HepG2 (cell line): ENCODE data around the gene BRIP1. TPM values are rescaled to one million over a fixed set of nuclear protein-coding genes. Genes with fewer than 3 reads are reported as not detected.

ENCODE experiments used
- EED ChIP-seq: sonication (generic); formaldehyde crosslinking; IDR thresholded peaks from 2 replicates; pipeline ENCODE4 v1.5.0; 2020; ENCODE audit warnings: mild to moderate bottlenecking, missing genetic modification reagents
- IKZF1 ChIP-seq: fragments of 450-650 bp; IDR thresholded peaks from 2 replicates; pipeline ENCODE4 v1.7.1; 2016
- IKZF5 ChIP-seq: IDR thresholded peaks from 2 replicates; pipeline ENCODE4 v1.6.1; 2018; ENCODE audit warnings: missing genetic modification reagents, mild to moderate bottlenecking, missing compliant biosample characterization
- MEF2D ChIP-seq: sonication (generic); formaldehyde crosslinking; IDR thresholded peaks from 2 replicates; pipeline ENCODE4 v1.5.1; 2020; ENCODE audit warnings: mild to moderate bottlenecking, missing genetic modification reagents
- MTF1 ChIP-seq: sonication (generic); formaldehyde crosslinking; IDR thresholded peaks from 2 replicates; pipeline ENCODE4 v1.5.0; 2020; ENCODE audit warnings: missing genetic modification reagents
- MXI1 ChIP-seq: IDR thresholded peaks from 3 replicates; pipeline ENCODE4 v1.6.1; 2012; ENCODE audit warnings: low read depth, low read length, inconsistent platforms, borderline replicate concordance
- NRL ChIP-seq: sonication (generic); formaldehyde crosslinking; IDR thresholded peaks from 2 replicates; pipeline ENCODE4 v1.5.0; 2020; ENCODE audit warnings: missing genetic modification reagents, mild to moderate bottlenecking, moderate library complexity, borderline replicate concordance
- TEAD3 ChIP-seq: optimal IDR thresholded peaks from 2 replicates; pipeline ENCODE3; 2016; ENCODE audit warnings: borderline replicate concordance
- ZBED4 ChIP-seq: sonication (generic); formaldehyde crosslinking; IDR thresholded peaks from 2 replicates; pipeline ENCODE4 v1.4.0; 2020; ENCODE audit warnings: missing genetic modification reagents, borderline replicate concordance
- ZBTB20 ChIP-seq: sonication (generic); formaldehyde crosslinking; IDR thresholded peaks from 2 replicates; pipeline ENCODE4 v1.8.1; 2023; ENCODE audit warnings: missing genetic modification reagents, low read depth, mild to moderate bottlenecking, borderline replicate concordance
- ZNF12 ChIP-seq: sonication (generic); formaldehyde crosslinking; IDR thresholded peaks from 2 replicates; pipeline ENCODE4 v1.5.0; 2020; ENCODE audit warnings: missing genetic modification reagents
- ZNF275 ChIP-seq: sonication (generic); formaldehyde crosslinking; IDR thresholded peaks from 2 replicates; pipeline ENCODE4 v1.8.0; 2022; ENCODE audit warnings: missing genetic modification reagents, mild to moderate bottlenecking, inconsistent platforms, borderline replicate concordance
- ZNF343 ChIP-seq: sonication (generic); formaldehyde crosslinking; IDR thresholded peaks from 2 replicates; pipeline ENCODE4 v1.4.0; 2020; ENCODE audit warnings: mild to moderate bottlenecking, missing genetic modification reagents
- ZNF367 ChIP-seq: sonication (generic); formaldehyde crosslinking; IDR thresholded peaks from 2 replicates; pipeline ENCODE4 v1.4.0; 2020; ENCODE audit warnings: missing genetic modification reagents, borderline replicate concordance
- ZNF674 ChIP-seq: sonication (generic); formaldehyde crosslinking; IDR thresholded peaks from 2 replicates; pipeline ENCODE4 v1.5.0; 2020; ENCODE audit warnings: low read depth, mild to moderate bottlenecking, missing genetic modification reagents
- polyA plus RNA-seq, 8 experiments: library from polyadenylated mRNA; depleted of rRNA in 3 of 8; stranded (reverse) in 7 of 8; unstranded in 1 of 8; fragments of >200 nt; fragmentation: Illumina TruSeq in 4 of 8; extraction: Trizol in 4 of 8; gene quantifications; 2 replicates each; pipeline versions ENCODE4 v1.2.1 to v1.2.3, GENCODE V29; 2011 to 2016; ENCODE audit warnings: low read depth in 4 of 8, missing spikeins in 1 of 8, mixed read lengths in 1 of 8; ENCODE audit not compliant: insufficient read depth in 1 of 8
- total RNA-seq, 5 experiments: library from RNA; depleted of rRNA; stranded (reverse); fragments of >200 nt; fragmentation: Illumina TruSeq; extraction: Trizol; gene quantifications; 2 replicates each; pipeline ENCODE4 v1.2.3, GENCODE V29; 2016; ENCODE audit warnings: low read depth in 1 of 5
- TF ChIP-seq, protein P1 (sequence below): sonication (generic); formaldehyde crosslinking; IDR thresholded peaks from 2 replicates; pipeline ENCODE4 v1.8.0; 2022; ENCODE audit warnings: low read depth, missing genetic modification reagents
- TF ChIP-seq, protein P2 (sequence below): sonication (generic); formaldehyde crosslinking; IDR thresholded peaks from 2 replicates; pipeline ENCODE4 v1.4.0; 2020; ENCODE audit warnings: missing genetic modification reagents, mild to moderate bottlenecking, borderline replicate concordance

The BRIP1 gene
- total and polyA plus RNA-seq, 2 of the 13 experiments (the other 11 are each of a cell fraction or from before 2014, with no cell fraction given), result 3.8 to 27.7 TPM

DNA sequence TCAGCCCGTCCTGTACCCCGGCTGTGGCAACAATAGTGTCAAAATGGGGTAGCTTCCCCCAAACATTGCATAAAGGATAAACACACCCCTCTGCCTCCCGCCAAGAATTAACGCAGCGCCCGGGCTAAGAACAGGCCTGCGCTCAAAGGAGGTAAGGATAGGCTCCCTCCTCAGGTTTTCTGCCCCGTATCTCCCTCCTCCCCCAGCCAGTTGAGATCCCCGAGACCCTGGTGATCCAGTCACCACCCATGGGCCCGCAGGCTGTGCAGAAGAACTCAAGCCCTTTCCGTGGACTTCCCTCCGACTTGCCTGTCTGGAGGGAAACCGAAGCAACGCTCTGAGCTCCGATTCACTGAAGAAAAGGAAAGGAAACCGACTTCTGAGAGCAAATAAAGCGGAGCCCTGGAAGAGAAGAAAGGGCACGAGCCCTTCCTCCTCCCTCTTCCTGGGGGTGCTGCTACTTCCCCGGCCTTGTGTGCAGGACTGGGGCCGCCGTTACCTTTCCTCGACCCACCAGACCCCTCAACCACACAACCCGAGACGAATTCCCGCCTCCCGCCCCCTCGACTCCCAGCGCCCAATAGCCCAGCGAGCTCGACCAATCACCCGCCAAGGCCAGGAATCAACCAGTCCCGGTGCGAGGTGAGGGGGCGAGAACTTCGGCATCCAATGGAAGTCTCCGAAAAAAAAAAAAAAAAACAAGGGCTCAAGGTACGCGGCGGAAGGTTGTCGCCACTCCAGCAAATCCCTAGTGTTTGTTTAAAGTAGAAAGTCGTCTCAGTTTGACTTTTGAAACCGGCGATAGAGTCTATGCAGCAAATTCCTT lies at the start of gene BRIP1 (continued):
- no peak for TF ChIP-seq EED (CRISPR knock-in tag)
- peak; percentile 43; the same call in 1 of the 2 replicates for TF ChIP-seq ZNF343 (CRISPR knock-in tag)
- TF ChIP-seq ZNF275 (CRISPR knock-in tag), result no peak
- no peak for TF ChIP-seq ZNF674 (CRISPR knock-in tag)
- TF ChIP-seq ZBTB20 (CRISPR knock-in tag), result 0 out of 2 replicates have a peak, but pooled peaks have one; percentile 45
- peak; percentile 30 for TF ChIP-seq TEAD3 (CRISPR knock-in tag)
- no peak for TF ChIP-seq ZNF12 (CRISPR knock-in tag)
- no peak; the same call in 1 of the 2 replicates for TF ChIP-seq ZBED4 (CRISPR knock-in tag)
- no peak for TF ChIP-seq MTF1 (CRISPR knock-in tag)
- TF ChIP-seq, protein P1, sequence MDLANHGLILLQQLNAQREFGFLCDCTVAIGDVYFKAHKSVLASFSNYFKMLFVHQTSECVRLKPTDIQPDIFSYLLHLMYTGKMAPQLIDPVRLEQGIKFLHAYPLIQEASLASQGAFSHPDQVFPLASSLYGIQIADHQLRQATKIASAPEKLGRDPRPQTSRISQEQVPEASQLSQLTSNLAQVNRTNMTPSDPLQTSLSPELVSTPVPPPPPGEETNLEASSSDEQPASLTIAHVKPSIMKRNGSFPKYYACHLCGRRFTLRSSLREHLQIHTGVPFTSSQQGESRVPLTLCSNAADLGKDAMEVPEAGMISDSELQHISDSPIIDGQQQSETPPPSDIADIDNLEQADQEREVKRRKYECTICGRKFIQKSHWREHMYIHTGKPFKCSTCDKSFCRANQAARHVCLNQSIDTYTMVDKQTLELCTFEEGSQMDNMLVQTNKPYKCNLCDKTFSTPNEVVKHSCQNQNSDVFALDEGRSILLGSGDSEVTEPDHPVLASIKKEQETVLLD, result peak; percentile 41; the same call in 1 of the 2 replicates
- no peak; the same call in 1 of the 2 replicates for TF ChIP-seq NRL (CRISPR knock-in tag)
- TF ChIP-seq MXI1, result peak; percentile 75; the same call in 1 of the 3 replicates
- TF ChIP-seq, protein P2, sequence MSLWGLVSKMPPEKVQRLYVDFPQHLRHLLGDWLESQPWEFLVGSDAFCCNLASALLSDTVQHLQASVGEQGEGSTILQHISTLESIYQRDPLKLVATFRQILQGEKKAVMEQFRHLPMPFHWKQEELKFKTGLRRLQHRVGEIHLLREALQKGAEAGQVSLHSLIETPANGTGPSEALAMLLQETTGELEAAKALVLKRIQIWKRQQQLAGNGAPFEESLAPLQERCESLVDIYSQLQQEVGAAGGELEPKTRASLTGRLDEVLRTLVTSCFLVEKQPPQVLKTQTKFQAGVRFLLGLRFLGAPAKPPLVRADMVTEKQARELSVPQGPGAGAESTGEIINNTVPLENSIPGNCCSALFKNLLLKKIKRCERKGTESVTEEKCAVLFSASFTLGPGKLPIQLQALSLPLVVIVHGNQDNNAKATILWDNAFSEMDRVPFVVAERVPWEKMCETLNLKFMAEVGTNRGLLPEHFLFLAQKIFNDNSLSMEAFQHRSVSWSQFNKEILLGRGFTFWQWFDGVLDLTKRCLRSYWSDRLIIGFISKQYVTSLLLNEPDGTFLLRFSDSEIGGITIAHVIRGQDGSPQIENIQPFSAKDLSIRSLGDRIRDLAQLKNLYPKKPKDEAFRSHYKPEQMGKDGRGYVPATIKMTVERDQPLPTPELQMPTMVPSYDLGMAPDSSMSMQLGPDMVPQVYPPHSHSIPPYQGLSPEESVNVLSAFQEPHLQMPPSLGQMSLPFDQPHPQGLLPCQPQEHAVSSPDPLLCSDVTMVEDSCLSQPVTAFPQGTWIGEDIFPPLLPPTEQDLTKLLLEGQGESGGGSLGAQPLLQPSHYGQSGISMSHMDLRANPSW (CRISPR knock-in tag), result no peak
- no peak for TF ChIP-seq IKZF1
- TF ChIP-seq MEF2D (CRISPR knock-in tag), result peak; percentile 37; the same call in 1 of the 2 replicates
- TF ChIP-seq IKZF5 (CRISPR knock-in tag), result no peak
- no peak for TF ChIP-seq ZNF367 (CRISPR knock-in tag)
